Measurements from ENCODE around the gene DUSP2.
"Not testable (repeated sequence)": the region's sequence is repeated elsewhere in the genome, so short reads cannot be mapped to it uniquely, and the experiment has no call there.

The DUSP2 gene

GRCh38 chr2:96146153-96146880, 1.1 kb upstream of the DUSP2 start:
- DNase-seq, result peak; percentile 93

- no peak for DNase-seq
Measured at GRCh38 chr2:96145848-96146152, 560 bp upstream of the DUSP2 start.

- peak; percentile 57 for DNase-seq
Measured at GRCh38 chr2:96144481-96145035, 682 bp downstream of the DUSP2 start.

- peak; percentile 48 for DNase-seq
Measured at GRCh38 chr2:96143848-96144480, 1.3 kb downstream of the DUSP2 start.

GRCh38 chr2:96143231-96143847, 1.9 kb downstream of the DUSP2 start:
- peak; percentile 45 for DNase-seq

- DNase-seq, result peak; percentile 80
Measured at GRCh38 chr2:96142217-96143113, 2.8 kb downstream of the DUSP2 start.

- not testable (repeated sequence) for DNase-seq
Measured at GRCh38 chr2:96141624-96141967, 3.6 kb downstream of the DUSP2 start.

- DNase-seq, result no peak
Measured at GRCh38 chr2:96140941-96141623, 4.2 kb downstream of the DUSP2 start.

- DNase-seq, result no peak
Measured at GRCh38 chr2:96139181-96139758, 6.0 kb downstream of the DUSP2 start.

- peak; percentile 65 for DNase-seq
Measured at GRCh38 chr2:96138179-96139145, 6.8 kb downstream of the DUSP2 start, which contains the start of gene ASTL. Gene ASTL, minus strand, starts transcription at chr2:96138502. Its CDS starts 66 bp downstream, at chr2:96138436.

- DNase-seq, result no peak
Measured at GRCh38 chr2:96137321-96138178, 7.7 kb downstream of the DUSP2 start.

- DNase-seq, result no peak
Measured at GRCh38 chr2:96136129-96136720, 9.0 kb downstream of the DUSP2 start.

GRCh38 chr2:96135621-96136020, 9.6 kb downstream of the DUSP2 start:
- DNase-seq, result no peak

GRCh38 chr2:96135171-96135570, 10.1 kb downstream of the DUSP2 start:
- DNase-seq, result no peak

- DNase-seq, result no peak
Measured at GRCh38 chr2:96134421-96134820, 10.8 kb downstream of the DUSP2 start.

GRCh38 chr2:96131813-96132745, 13.2 kb downstream of the DUSP2 start:
- no peak for DNase-seq

- peak; percentile 58 for DNase-seq
Measured at GRCh38 chr2:96131152-96131812, 14.0 kb downstream of the DUSP2 start.

GRCh38 chr2:96130483-96130882, 14.8 kb downstream of the DUSP2 start:
- no peak for DNase-seq
